Astrocyte of the cerebellum (primary cell): ENCODE measurements around the gene PBLD.
"Not testable (repeated sequence)": the region's sequence is repeated elsewhere in the genome, so short reads cannot be mapped to it uniquely, and the experiment has no call there.

Experiments
- DNase-seq: peaks from one replicate; pipeline ENCODE4 v3.0.0-alpha.2; 2011; ENCODE audit warnings: low read depth
- H3K4me3 ChIP-seq: 2 replicates; pipeline ENCODE4 v1.5.1; 2011; ENCODE audit warnings: mild to moderate bottlenecking, low read depth, low read length, moderate library complexity
- CTCF ChIP-seq: IDR thresholded peaks from 2 replicates; pipeline ENCODE4 v1.5.1; 2012; ENCODE audit warnings: low read length, low read depth, moderate library complexity, mild to moderate bottlenecking; ENCODE audit errors: missing control alignments
- in situ Hi-C: cut with HindIII; loops from 2 replicates; pipeline ENCODE4 v1.10.0; 2017; ENCODE audit warnings: low sequenced_read_pairs

The PBLD gene

GRCh38 chr10:68249297-68249696 is 83.4 kb downstream of the PBLD start:
- in situ Hi-C loops: no loop called here
- no peak for TF ChIP-seq CTCF

GRCh38 chr10:68247931-68248330 is 84.8 kb downstream of the PBLD start:
- TF ChIP-seq CTCF: no peak
- H3K4me3 ChIP-seq: no peak overlapping the region
- in situ Hi-C loops: no loop called here
- DNase-seq: no peak

More at GRCh38 chr10:68249297-68249696, 83.4 kb downstream of the PBLD start:
- no peak for DNase-seq
- no peak overlapping the region for H3K4me3 ChIP-seq

GRCh38 chr10:68246397-68246796 is 86.3 kb downstream of the PBLD start:
- H3K4me3 ChIP-seq, DNase-seq, in situ Hi-C loops: not testable (repeated sequence)

- TF ChIP-seq CTCF: no peak
- in situ Hi-C loops: no loop called here
- DNase-seq: no peak
- no peak overlapping the region for H3K4me3 ChIP-seq
Measured at GRCh38 chr10:68242051-68242450, 90.7 kb downstream of the PBLD start.

GRCh38 chr10:68239596-68240150 is 93.1 kb downstream of the PBLD start:
- in situ Hi-C loops: no loop called here
- peak; percentile 70 for DNase-seq
- H3K4me3 ChIP-seq: no peak overlapping the region
- no peak for TF ChIP-seq CTCF

- no peak overlapping the region for H3K4me3 ChIP-seq
- DNase-seq: no peak
- in situ Hi-C loops: no loop called here
- TF ChIP-seq CTCF: no peak
Measured at GRCh38 chr10:68239069-68239468, 93.7 kb downstream of the PBLD start.

- no peak overlapping the region for H3K4me3 ChIP-seq
- TF ChIP-seq CTCF: no peak
- DNase-seq: no peak
- in situ Hi-C loops: no loop called here
Measured at GRCh38 chr10:68238371-68238770, 94.4 kb downstream of the PBLD start.
